Activated naive CD8-positive, alpha-beta T cell treated with anti-CD3 and anti-CD28 coated beads, Interleukin-2, amount 10 ng/mL, durations not matched to agents 7 days and 5 days (primary cell): ENCODE data around the gene TIAM1. TPM values are rescaled to one million over a fixed set of nuclear protein-coding genes. Genes with fewer than 3 reads are reported as not detected.
"Not testable (repeated sequence)": the region's sequence is repeated elsewhere in the genome, so short reads cannot be mapped to it uniquely, and the experiment has no call there.

Experiments used
- ATAC-seq: fragments of 150-1000 bp; cut with Tn5 transposase; one replicate; pipeline ENCODE4 v1.10.0; 2021; ENCODE audit warnings: low read depth, moderate library complexity
- POLR2A ChIA-PET: fragments of 350-600 bp; sonication (Branson Sonifier 250); formaldehyde crosslinking; loops from one replicate; lab custom pipeline; 2021; ENCODE audit warnings: antibody characterized with exemption; lab: Charles Lee
- DNase-seq: peaks from one replicate; pipeline ENCODE4 v3.0.0; 2021
- H3K27ac Mint-ChIP-seq: one replicate; pipeline ENCODE4 v1.8.0; 2022; ENCODE audit warnings: mild to moderate bottlenecking, mixed read lengths
- H3K27me3 Mint-ChIP-seq: one replicate; pipeline ENCODE4 v1.8.0; 2022; ENCODE audit warnings: mild to moderate bottlenecking, moderate library complexity, mixed read lengths
- H3K36me3 Mint-ChIP-seq: one replicate; pipeline ENCODE4 v1.8.0; 2021; ENCODE audit warnings: mild to moderate bottlenecking, mixed read lengths
- H3K4me1 Mint-ChIP-seq: one replicate; pipeline ENCODE4 v1.8.0; 2021; ENCODE audit warnings: mixed read lengths
- H3K4me3 Mint-ChIP-seq: one replicate; pipeline ENCODE4 v1.8.0; 2022; ENCODE audit warnings: mild to moderate bottlenecking, moderate library complexity, mixed read lengths
- H3K9me3 Mint-ChIP-seq: one replicate; pipeline ENCODE4 v1.8.0; 2021; ENCODE audit warnings: mixed read lengths
- total RNA-seq, 2 experiments: library from RNA; stranded (reverse); gene quantifications; one replicate each; pipeline ENCODE4 v1.2.3, GENCODE V29; 2021

Gene TIAM1
- total RNA-seq, 2 experiments from 2014 or later: 21.8 to 23.7 TPM

GRCh38 chr21:31248598-31248997, 95.5 kb downstream of the TIAM1 start:
- H3K9me3 Mint-ChIP-seq: peaks cover 7% of the 10 kb centered on the region
- ATAC-seq: no peak
- H3K36me3 Mint-ChIP-seq: peaks cover 24% of the 10 kb centered on the region
- POLR2A ChIA-PET: no interaction called here
- no peaks in the 10 kb centered on the region for H3K27me3 Mint-ChIP-seq
- no peaks in the 10 kb centered on the region for H3K4me1 Mint-ChIP-seq
- no peak overlapping the region for H3K4me3 Mint-ChIP-seq
- DNase-seq: no peak
- no peak overlapping the region for H3K27ac Mint-ChIP-seq

- peaks cover 50% of the 10 kb centered on the region for H3K36me3 Mint-ChIP-seq
- peaks cover 19% of the 10 kb centered on the region for H3K9me3 Mint-ChIP-seq
- no peaks in the 10 kb centered on the region for H3K4me1 Mint-ChIP-seq
- POLR2A ChIA-PET: interaction anchor here (0.5 kb wide), 1 partner anchor 25 kb away, joined by 3 read pairs; no protein-coding TSS in a partner anchor
- H3K4me3 Mint-ChIP-seq: no peak overlapping the region
- DNase-seq (no peak), ATAC-seq (no peak)
- no peak overlapping the region for H3K27ac Mint-ChIP-seq
- H3K27me3 Mint-ChIP-seq: no peaks in the 10 kb centered on the region
These were observed 100.5 kb downstream of the TIAM1 start for GRCh38 chr21:31243611-31244010.

GRCh38 chr21:31236528-31236927, 107.5 kb downstream of the TIAM1 start:
- no peaks in the 10 kb centered on the region for H3K27me3 Mint-ChIP-seq
- H3K9me3 Mint-ChIP-seq: peaks cover 12% of the 10 kb centered on the region
- peak; percentile 44 for DNase-seq
- peak overlapping the region; percentile 31 for H3K4me3 Mint-ChIP-seq
- peaks cover 23% of the 10 kb centered on the region for H3K4me1 Mint-ChIP-seq
- ATAC-seq: peak; percentile 83
- POLR2A ChIA-PET: interaction anchor here (0.9 kb wide), 1 partner anchor 323 kb away, joined by 3 read pairs; no protein-coding TSS in a partner anchor
- peak overlapping the region; percentile 31 for H3K27ac Mint-ChIP-seq
- H3K36me3 Mint-ChIP-seq: peaks cover 38% of the 10 kb centered on the region

- ATAC-seq: peak; percentile 25
- Mint-ChIP-seq H3K4me1 (peaks cover 23% of the 10 kb centered on the region), H3K9me3 (peaks cover 7% of the 10 kb centered on the region), H3K27me3 (no peaks in the 10 kb centered on the region), H3K27ac (no peak overlapping the region), H3K36me3 (peaks cover 32% of the 10 kb centered on the region), H3K4me3 (peak overlapping the region; percentile 4)
- DNase-seq: no peak
- POLR2A ChIA-PET: interaction anchor here (0.9 to 1.2 kb wide), 2 partner anchors 15 to 324 kb away, joined by 3 read pairs; no protein-coding TSS in a partner anchor
These were observed 108.2 kb downstream of the TIAM1 start for GRCh38 chr21:31235671-31236450.

- POLR2A ChIA-PET: interaction anchor here (1.2 kb wide), 1 partner anchor 14 kb away, joined by 3 read pairs; no protein-coding TSS in a partner anchor
- Mint-ChIP-seq H3K27ac (no peak overlapping the region), H3K27me3 (no peaks in the 10 kb centered on the region)
These were observed 109.1 kb downstream of the TIAM1 start for GRCh38 chr21:31234936-31235335.

GRCh38 chr21:31233711-31234110, 110.3 kb downstream of the TIAM1 start:
- POLR2A ChIA-PET: no interaction called here
- Mint-ChIP-seq H3K36me3 (peaks cover 18% of the 10 kb centered on the region), H3K27me3 (no peaks in the 10 kb centered on the region), H3K4me3 (no peak overlapping the region), H3K4me1 (peaks cover 24% of the 10 kb centered on the region), H3K27ac (no peak overlapping the region), H3K9me3 (peaks cover 2% of the 10 kb centered on the region)
- ATAC-seq: no peak
- DNase-seq: no peak

More at GRCh38 chr21:31234936-31235335, 109.1 kb downstream of the TIAM1 start:
- Mint-ChIP-seq H3K4me1 (peaks cover 23% of the 10 kb centered on the region), H3K4me3 (no peak overlapping the region), H3K36me3 (peaks cover 23% of the 10 kb centered on the region), H3K9me3 (peaks cover 2% of the 10 kb centered on the region)
- ATAC-seq (no peak), DNase-seq (no peak)

- no peak for DNase-seq
- ATAC-seq: no peak
- H3K9me3 Mint-ChIP-seq: peaks cover 2% of the 10 kb centered on the region
- no peak overlapping the region for H3K27ac Mint-ChIP-seq
- POLR2A ChIA-PET: no interaction called here
- peaks cover 14% of the 10 kb centered on the region for H3K36me3 Mint-ChIP-seq
- H3K4me3 Mint-ChIP-seq: no peak overlapping the region
- H3K4me1 Mint-ChIP-seq: peaks cover 25% of the 10 kb centered on the region
- no peaks in the 10 kb centered on the region for H3K27me3 Mint-ChIP-seq
These were observed 111.7 kb downstream of the TIAM1 start for GRCh38 chr21:31232344-31232743.

GRCh38 chr21:31230937-31231336, 113.1 kb downstream of the TIAM1 start:
- POLR2A ChIA-PET: no interaction called here
- Mint-ChIP-seq H3K27me3 (no peaks in the 10 kb centered on the region), H3K4me1 (peaks cover 14% of the 10 kb centered on the region), H3K27ac (no peak overlapping the region), H3K36me3 (peaks cover 15% of the 10 kb centered on the region), H3K9me3 (peaks cover 2% of the 10 kb centered on the region), H3K4me3 (no peak overlapping the region)
- DNase-seq (no peak), ATAC-seq (no peak)

GRCh38 chr21:31228723-31229122, 115.3 kb downstream of the TIAM1 start:
- H3K4me1 Mint-ChIP-seq, H3K27ac Mint-ChIP-seq, H3K4me3 Mint-ChIP-seq, ATAC-seq, POLR2A ChIA-PET, H3K27me3 Mint-ChIP-seq, H3K9me3 Mint-ChIP-seq, DNase-seq: not testable (repeated sequence)
- H3K36me3 Mint-ChIP-seq: peaks cover 16% of the 10 kb centered on the region

- Mint-ChIP-seq H3K36me3 (peaks cover 18% of the 10 kb centered on the region), H3K9me3 (no peaks in the 10 kb centered on the region), H3K27me3 (no peaks in the 10 kb centered on the region), H3K4me1 (peaks cover 2% of the 10 kb centered on the region), H3K27ac (no peak overlapping the region), H3K4me3 (no peak overlapping the region)
- POLR2A ChIA-PET: no interaction called here
- DNase-seq: no peak
- no peak for ATAC-seq
These were observed 118.3 kb downstream of the TIAM1 start for GRCh38 chr21:31225713-31226112.

GRCh38 chr21:31222142-31222541, 121.9 kb downstream of the TIAM1 start:
- POLR2A ChIA-PET: no interaction called here
- Mint-ChIP-seq H3K27me3 (peaks cover 2% of the 10 kb centered on the region), H3K27ac (no peak overlapping the region), H3K36me3 (peaks cover 18% of the 10 kb centered on the region), H3K4me3 (no peak overlapping the region), H3K4me1 (no peaks in the 10 kb centered on the region), H3K9me3 (no peaks in the 10 kb centered on the region)
- DNase-seq (no peak), ATAC-seq (no peak)

GRCh38 chr21:31221043-31221442, 123.0 kb downstream of the TIAM1 start:
- Mint-ChIP-seq H3K4me3 (no peak overlapping the region), H3K27me3 (peaks cover 2% of the 10 kb centered on the region), H3K9me3 (no peaks in the 10 kb centered on the region), H3K4me1 (no peaks in the 10 kb centered on the region), H3K27ac (no peak overlapping the region), H3K36me3 (peaks cover 18% of the 10 kb centered on the region)
- DNase-seq (no peak), ATAC-seq (no peak)
- POLR2A ChIA-PET: interaction anchor here (0.9 kb wide), 1 partner anchor 14 kb away, joined by 3 read pairs; no protein-coding TSS in a partner anchor

GRCh38 chr21:31220575-31220974, 123.5 kb downstream of the TIAM1 start:
- Mint-ChIP-seq H3K4me3 (no peak overlapping the region), H3K9me3 (no peaks in the 10 kb centered on the region), H3K27me3 (peaks cover 2% of the 10 kb centered on the region), H3K27ac (no peak overlapping the region), H3K4me1 (no peaks in the 10 kb centered on the region), H3K36me3 (peaks cover 17% of the 10 kb centered on the region)
- no peak for ATAC-seq
- DNase-seq: no peak
- POLR2A ChIA-PET: interaction anchor here (0.9 kb wide), 1 partner anchor 15 kb away, joined by 3 read pairs; no protein-coding TSS in a partner anchor
